GM19328 (cell line): ENCODE results near the gene OR4K15.
"Not testable (repeated sequence)": the region's sequence is repeated elsewhere in the genome, so short reads cannot be mapped to it uniquely, and the experiment has no call there.

Source experiments
- ATAC-seq: cut with Tn5 transposase; IDR thresholded peaks from one replicate; pipeline ENCODE4 v1.9.1; 2021; ENCODE audit warnings: mild to moderate bottlenecking, moderate library complexity; ENCODE audit not compliant: unreplicated experiment

The OR4K15 gene

GRCh38 chr14:19975291-19975690, at the start of gene OR4K15:
Gene OR4K15, plus strand, starts transcription at chr14:19975591. Its CDS starts 0 bp downstream, at chr14:19975591.
- ATAC-seq, result no peak

GRCh38 chr14:19930617-19931016, 44.8 kb upstream of the OR4K15 start, which contains the start of gene OR4K1:
Gene OR4K1, plus strand, starts transcription at chr14:19930917. Its CDS starts 4,750 bp downstream, at chr14:19935667.
- ATAC-seq, result no peak

- ATAC-seq, result no peak
These were observed 33.7 kb upstream of the OR4K15 start for GRCh38 chr14:19941668-19942067.

GRCh38 chr14:19947413-19948090, 27.8 kb upstream of the OR4K15 start:
- no peak for ATAC-seq

GRCh38 chr14:19949218-19949617, 26.2 kb upstream of the OR4K15 start:
- ATAC-seq, result no peak

- not testable (repeated sequence) for ATAC-seq
These were observed 5.7 kb upstream of the OR4K15 start for GRCh38 chr14:19969735-19970134.

- no peak for ATAC-seq
These were observed 547 bp upstream of the OR4K15 start for GRCh38 chr14:19974844-19975243.

GRCh38 chr14:19993438-19993837, 18.0 kb downstream of the OR4K15 start:
- no peak for ATAC-seq

GRCh38 chr14:20001863-20002262, 26.5 kb downstream of the OR4K15 start, which contains the start of gene OR4Q2:
Gene OR4Q2, plus strand, starts transcription at chr14:20002163.
- ATAC-seq, result no peak

- ATAC-seq, result no peak
These were observed 26.9 kb downstream of the OR4K15 start for GRCh38 chr14:20002319-20002718.

- ATAC-seq, result no peak
These were observed 32.8 kb downstream of the OR4K15 start for GRCh38 chr14:20008156-20008555.

- no peak for ATAC-seq
These were observed 44.0 kb downstream of the OR4K15 start, which contains the start of gene OR4K14 for GRCh38 chr14:20019257-20019865. Gene OR4K14, minus strand, starts transcription at chr14:20019307. Its CDS starts 4,114 bp downstream, at chr14:20015193.
